Fibroblast of the aortic adventitia (primary cell): ENCODE results near the gene ADNP. TPM values are rescaled to one million over a fixed set of nuclear protein-coding genes. Genes with fewer than 3 reads are reported as not detected.

Source experiments
- small RNA-seq: library from RNA; depleted of rRNA; stranded (forward); fragments of <200 nt; gene quantifications from one replicate; pipeline ENCODE3, GENCODE V24; 2012
- total RNA-seq: library from RNA; depleted of rRNA; stranded (reverse); fragments of >200 nt; gene quantifications from 2 replicates; pipeline ENCODE4 v1.2.3, GENCODE V29; 2012; ENCODE audit warnings: low replicate concordance

The ADNP gene
- total RNA-seq, 1 donor, result 35.4 TPM

Small RNAs within 50 kb of the gene (small RNA-seq; reads per million reads assigned to genes)
- gene TMSB4XP6, result not detected

Other genes with a start within 250 kb of the ADNP start
- 1.6 and 6.5 TPM in 2 replicates for gene RIPOR3, start 239.9 kb downstream of the ADNP start, total RNA-seq
- gene PARD6B, start 199.9 kb downstream of the ADNP start, total RNA-seq, result 1.4 and 1.5 TPM in 2 replicates
- gene BCAS4, start 136.4 kb downstream of the ADNP start, total RNA-seq, result 1.5 and 2.7 TPM in 2 replicates
- 52.3 and 70.8 TPM in 2 replicates for gene DPM1, start 27.1 kb upstream of the ADNP start, total RNA-seq
- gene MOCS3, start 27.4 kb upstream of the ADNP start, total RNA-seq, result 3.8 and 7.9 TPM in 2 replicates
- 3.0 and 13.3 TPM in 2 replicates for gene KCNG1, start 91.7 kb upstream of the ADNP start, total RNA-seq